Measurements from ENCODE around the gene EBF3.

- TF ChIP-seq POLR2A (IDR thresholded peaks at IDR 0.05; ENCODE audit: low read length) (no peak), GATA1 (IDR thresholded peaks at IDR 0.05; ENCODE audit: low read depth, low read length) (no peak)
These were observed 125.3 kb downstream of the EBF3 start for GRCh38 chr10:129838794-129839193.
